AG04450 (cell line): Measurements from ENCODE around the gene SLC35G2. TPM values are rescaled to one million over a fixed set of nuclear protein-coding genes. Genes with fewer than 3 reads are reported as not detected.

Experiments
- CTCF ChIA-PET: fragments of 300-600, 350-600 bp; formaldehyde crosslinking; extraction: SDS; loops from one replicate; lab custom pipeline; 2022; ENCODE audit warnings: antibody characterized with exemption, inconsistent platforms; lab: Charles Lee
- POLR2A ChIA-PET: fragments of 350-600 bp; formaldehyde crosslinking; extraction: SDS; loops from one replicate; lab custom pipeline; 2021; ENCODE audit warnings: antibody characterized with exemption, inconsistent platforms; lab: Yijun Ruan, JAX
- DNase-seq: peaks from one replicate; pipeline ENCODE4 v3.0.0-alpha.2; 2011; ENCODE audit warnings: low read depth, low spot score
- H3K27ac ChIP-seq: one replicate; pipeline ENCODE4 v1.5.1; 2012; ENCODE audit warnings: low read depth, low read length, control low read depth
- H3K27me3 ChIP-seq: one replicate; pipeline ENCODE4 v1.6.0; 2012; ENCODE audit warnings: low read length; ENCODE audit not compliant: control insufficient read depth, insufficient read depth
- H3K4me3 ChIP-seq: 2 replicates; pipeline ENCODE4 v1.5.1; 2011; ENCODE audit warnings: mild to moderate bottlenecking, low read depth, low read length, control low read depth
- H3K9me3 ChIP-seq: 2 replicates; pipeline ENCODE4 v1.5.1; 2012; ENCODE audit warnings: low read length; ENCODE audit not compliant: control insufficient read depth, insufficient read depth
- CTCF ChIP-seq: IDR thresholded peaks from 2 replicates; pipeline ENCODE4 v1.5.1; 2011; ENCODE audit warnings: low read depth, low read length, control low read depth, inconsistent platforms
- polyA plus RNA-seq: library from polyadenylated mRNA; depleted of rRNA; stranded (reverse); fragments of >200 nt; gene quantifications from 2 replicates; pipeline ENCODE4 v1.2.3, GENCODE V29; 2011

SLC35G2 gene
- polyA plus RNA-seq, 1 experiment = 18.1 TPM

GRCh38 chr3:136802481-136802996 is 16.4 kb upstream of the SLC35G2 start:
- Histone ChIP-seq H3K27me3 (no peaks in the 10 kb centered on the region), H3K27ac (no peak overlapping the region), H3K4me3 (no peak overlapping the region), H3K9me3 (no peaks in the 10 kb centered on the region)
- DNase-seq = no peak
- CTCF ChIA-PET = interaction anchor here (0.7 to 1.0 kb wide), 2 partner anchors 23 to 50 kb away, joined by 3 read pairs; partner anchors contain the start of gene STAG1
- TF ChIP-seq CTCF = no peak
- POLR2A ChIA-PET = no interaction called here

GRCh38 chr3:136804141-136804540 is 14.8 kb upstream of the SLC35G2 start:
- ChIA-PET CTCF (no interaction called here), POLR2A (no interaction called here)
- Histone ChIP-seq H3K4me3 (no peak overlapping the region), H3K27ac (no peak overlapping the region), H3K27me3 (no peaks in the 10 kb centered on the region), H3K9me3 (no peaks in the 10 kb centered on the region)
- no peak for DNase-seq
- TF ChIP-seq CTCF = no peak

GRCh38 chr3:136804813-136805212 is 14.1 kb upstream of the SLC35G2 start:
- TF ChIP-seq CTCF = no peak
- ChIA-PET POLR2A (no interaction called here), CTCF (no interaction called here)
- H3K27ac ChIP-seq = no peak overlapping the region
- H3K4me3 ChIP-seq = no peak overlapping the region
- no peaks in the 10 kb centered on the region for H3K27me3 ChIP-seq
- H3K9me3 ChIP-seq = no peaks in the 10 kb centered on the region
- DNase-seq = no peak

GRCh38 chr3:136805795-136806194 is 13.1 kb upstream of the SLC35G2 start:
- DNase-seq = no peak
- H3K27me3 ChIP-seq = no peaks in the 10 kb centered on the region
- no peak overlapping the region for H3K27ac ChIP-seq
- ChIA-PET CTCF (no interaction called here), POLR2A (no interaction called here)
- no peak for TF ChIP-seq CTCF
- no peaks in the 10 kb centered on the region for H3K9me3 ChIP-seq
- H3K4me3 ChIP-seq = no peak overlapping the region

- no peak for TF ChIP-seq CTCF
- no peaks in the 10 kb centered on the region for H3K9me3 ChIP-seq
- CTCF ChIA-PET = interaction anchor here (0.6 to 0.9 kb wide), 3 partner anchors 203 to 1208 kb away, joined by 3 read pairs; no protein-coding TSS in a partner anchor
- H3K27ac ChIP-seq = no peak overlapping the region
- H3K27me3 ChIP-seq = no peaks in the 10 kb centered on the region
- POLR2A ChIA-PET = no interaction called here
- DNase-seq = no peak
- no peak overlapping the region for H3K4me3 ChIP-seq
These were observed 7.2 kb upstream of the SLC35G2 start for GRCh38 chr3:136811701-136812100.
